Measurements from ENCODE around the gene WDFY1. TPM values are rescaled to one million over a fixed set of nuclear protein-coding genes. Genes with fewer than 3 reads are reported as not detected.

The WDFY1 gene
- total and polyA plus RNA-seq, 3 donors from 2014 or later, result 29.5 to 62.9 (median 49.4) TPM

GRCh38 chr2:223989856-223990232 is 44.7 kb upstream of the WDFY1 start:
- Histone ChIP-seq H3K27me3 (no peaks in the 10 kb centered on the region), H3K9me3 (no peaks in the 10 kb centered on the region), H3K4me3 (no peak overlapping the region), H3K4me1 (peaks cover 4% of the 10 kb centered on the region), H3K27ac (no peak overlapping the region), H3K36me3 (ENCODE audit: low read depth, missing control alignments) (no peaks in the 10 kb centered on the region)
- intact Hi-C loops (cut with DNase I; ENCODE audit: low total_unique reads), result loop anchor here (5.0 kb wide), 1 partner anchor 292 kb away; no protein-coding TSS in a partner anchor
- WGBS, 2 donors, result 66 to 84% methylated on average over 3 of the region's 3 CpGs
- TF ChIP-seq POLR2A (IDR thresholded peaks at IDR 0.05) (no peak), CTCF (IDR thresholded peaks at IDR 0.05) (no peak)
- DNase-seq, result no peak

GRCh38 chr2:223989206-223989855 is 44.2 kb upstream of the WDFY1 start:
- 83 to 86% methylated on average over 10 of the region's 10 CpGs for WGBS, 2 donors
- no peaks in the 10 kb centered on the region for H3K9me3 ChIP-seq
- no peak overlapping the region for H3K27ac ChIP-seq
- H3K36me3 ChIP-seq (ENCODE audit: low read depth, missing control alignments), result no peaks in the 10 kb centered on the region
- H3K4me1 ChIP-seq, result peaks cover 4% of the 10 kb centered on the region
- no peak overlapping the region for H3K4me3 ChIP-seq
- H3K27me3 ChIP-seq, result no peaks in the 10 kb centered on the region
- intact Hi-C loops (cut with DNase I; ENCODE audit: low total_unique reads), result loop anchor here (5.0 kb wide), 1 partner anchor 293 kb away; no protein-coding TSS in a partner anchor
- no peak for DNase-seq
- TF ChIP-seq POLR2A (IDR thresholded peaks at IDR 0.05) (no peak), CTCF (IDR thresholded peaks at IDR 0.05) (no peak)

- 75 to 94% methylated on average over 1 of the region's 1 CpG for WGBS, 2 donors
- no peaks in the 10 kb centered on the region for H3K36me3 ChIP-seq (ENCODE audit: low read depth, missing control alignments)
- intact Hi-C loops (cut with DNase I; ENCODE audit: low total_unique reads), result no loop called here
- H3K27me3 ChIP-seq, result no peaks in the 10 kb centered on the region
- DNase-seq, result no peak
- no peak overlapping the region for H3K4me3 ChIP-seq
- H3K9me3 ChIP-seq, result no peaks in the 10 kb centered on the region
- H3K27ac ChIP-seq, result no peak overlapping the region
- H3K4me1 ChIP-seq, result no peaks in the 10 kb centered on the region
- TF ChIP-seq CTCF (IDR thresholded peaks at IDR 0.05), result no peak
- no peak for TF ChIP-seq POLR2A (IDR thresholded peaks at IDR 0.05)
These were observed 36.1 kb upstream of the WDFY1 start for GRCh38 chr2:223981241-223981640.

GRCh38 chr2:223980803-223981202 is 35.7 kb upstream of the WDFY1 start:
- Histone ChIP-seq H3K4me3 (no peak overlapping the region), H3K4me1 (no peaks in the 10 kb centered on the region), H3K36me3 (ENCODE audit: low read depth, missing control alignments) (no peaks in the 10 kb centered on the region), H3K27ac (no peak overlapping the region), H3K27me3 (no peaks in the 10 kb centered on the region), H3K9me3 (no peaks in the 10 kb centered on the region)
- no peak for DNase-seq
- TF ChIP-seq CTCF (IDR thresholded peaks at IDR 0.05) (no peak), POLR2A (IDR thresholded peaks at IDR 0.05) (no peak)
- 82 to 90% methylated on average over 4 of the region's 4 CpGs for WGBS, 2 donors
- intact Hi-C loops (cut with DNase I; ENCODE audit: low total_unique reads), result no loop called here

GRCh38 chr2:223980397-223980735 is 35.2 kb upstream of the WDFY1 start:
- no peaks in the 10 kb centered on the region for H3K9me3 ChIP-seq
- intact Hi-C loops (cut with DNase I; ENCODE audit: low total_unique reads), result no loop called here
- H3K36me3 ChIP-seq (ENCODE audit: low read depth, missing control alignments), result no peaks in the 10 kb centered on the region
- no peak overlapping the region for H3K27ac ChIP-seq
- H3K27me3 ChIP-seq, result no peaks in the 10 kb centered on the region
- WGBS, 2 donors, result 94 to 95% methylated on average over 1 of the region's 1 CpG
- no peak for TF ChIP-seq POLR2A (IDR thresholded peaks at IDR 0.05)
- TF ChIP-seq CTCF (IDR thresholded peaks at IDR 0.05), result no peak
- no peak overlapping the region for H3K4me3 ChIP-seq
- no peak for DNase-seq
- H3K4me1 ChIP-seq, result no peaks in the 10 kb centered on the region
